Measurements from ENCODE around the gene GALNT16. TPM values are rescaled to one million over a fixed set of nuclear protein-coding genes. Genes with fewer than 3 reads are reported as not detected.

GALNT16 gene
- total RNA-seq, 2 experiments from 2014 or later = 0.09 TPM; not detected in 1

DNA sequence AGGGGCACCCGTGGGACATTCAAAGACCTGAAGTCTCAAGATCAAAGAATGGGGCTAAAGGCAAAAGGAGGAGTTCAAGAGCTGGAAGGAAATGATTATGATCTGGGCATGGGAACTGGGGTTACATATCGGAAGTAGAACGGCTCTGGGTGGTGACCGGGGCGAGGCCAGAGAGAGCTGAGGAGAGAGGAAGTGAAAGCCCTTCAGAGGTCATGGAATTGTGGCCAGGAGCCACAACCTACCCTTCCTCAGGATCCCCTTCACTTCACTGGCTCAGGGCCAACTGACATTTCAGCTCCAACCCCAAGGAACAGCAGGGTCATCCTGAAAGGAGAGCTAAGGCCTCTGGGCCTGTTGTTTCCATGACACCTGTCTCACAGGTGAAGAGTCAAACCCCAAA, 57.8 kb downstream of the GALNT16 start:
- TF ChIP-seq, protein P1, sequence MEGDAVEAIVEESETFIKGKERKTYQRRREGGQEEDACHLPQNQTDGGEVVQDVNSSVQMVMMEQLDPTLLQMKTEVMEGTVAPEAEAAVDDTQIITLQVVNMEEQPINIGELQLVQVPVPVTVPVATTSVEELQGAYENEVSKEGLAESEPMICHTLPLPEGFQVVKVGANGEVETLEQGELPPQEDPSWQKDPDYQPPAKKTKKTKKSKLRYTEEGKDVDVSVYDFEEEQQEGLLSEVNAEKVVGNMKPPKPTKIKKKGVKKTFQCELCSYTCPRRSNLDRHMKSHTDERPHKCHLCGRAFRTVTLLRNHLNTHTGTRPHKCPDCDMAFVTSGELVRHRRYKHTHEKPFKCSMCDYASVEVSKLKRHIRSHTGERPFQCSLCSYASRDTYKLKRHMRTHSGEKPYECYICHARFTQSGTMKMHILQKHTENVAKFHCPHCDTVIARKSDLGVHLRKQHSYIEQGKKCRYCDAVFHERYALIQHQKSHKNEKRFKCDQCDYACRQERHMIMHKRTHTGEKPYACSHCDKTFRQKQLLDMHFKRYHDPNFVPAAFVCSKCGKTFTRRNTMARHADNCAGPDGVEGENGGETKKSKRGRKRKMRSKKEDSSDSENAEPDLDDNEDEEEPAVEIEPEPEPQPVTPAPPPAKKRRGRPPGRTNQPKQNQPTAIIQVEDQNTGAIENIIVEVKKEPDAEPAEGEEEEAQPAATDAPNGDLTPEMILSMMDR (conservative IDR thresholded peaks at IDR 0.05; ENCODE audit: low read length) = no peak
- TF ChIP-seq EZH2phosphoT487 (IDR thresholded peaks at IDR 0.05; ENCODE audit: borderline replicate concordance, low read depth, low read length) = no peak
- Histone ChIP-seq H2AFZ (ENCODE audit: low read length) (no peak overlapping the region; the same call in 1 of the 2 replicates), H3K9me2 (ENCODE audit: insufficient read depth, low read length) (no peaks in the 10 kb centered on the region), H3K27ac (ENCODE audit: low read depth, low read length, poor library complexity, severe bottlenecking) (no peak overlapping the region), H3K4me3 (ENCODE audit: low read depth, low read length, poor library complexity, severe bottlenecking) (no peak overlapping the region), H4K20me1 (ENCODE audit: insufficient read depth, low read length) (no peaks in the 10 kb centered on the region), H3K9me3 (ENCODE audit: low read length) (no peaks in the 10 kb centered on the region), H3K36me3 (ENCODE audit: insufficient read depth, low read length) (no peaks in the 10 kb centered on the region), H3K79me2 (ENCODE audit: insufficient read depth, low read depth, low read length) (no peaks in the 10 kb centered on the region), H3K4me1 (ENCODE audit: insufficient read depth, low read length, poor library complexity, severe bottlenecking) (peaks cover 18% of the 10 kb centered on the region), H3K4me2 (ENCODE audit: low read length) (peak overlapping the region; percentile 43)
- DNase-seq (ENCODE audit: low spot score) = peak; percentile 9
- intact Hi-C loops (cut with micrococcal nuclease; ENCODE audit: unreplicated experiment) = no loop called here
- POLR2A ChIA-PET = no interaction called here
- no TSS peak for BruUV-seq (replicated peaks)
- CTCF ChIA-PET (ENCODE audit: unreplicated experiment) = no interaction called here

- intact Hi-C loops (cut with micrococcal nuclease; ENCODE audit: unreplicated experiment) = no loop called here
- Histone ChIP-seq H3K4me1 (ENCODE audit: insufficient read depth, low read length, poor library complexity, severe bottlenecking) (peaks cover 18% of the 10 kb centered on the region), H3K9me3 (ENCODE audit: low read length) (no peaks in the 10 kb centered on the region), H3K4me3 (ENCODE audit: low read depth, low read length, poor library complexity, severe bottlenecking) (no peak overlapping the region), H3K36me3 (ENCODE audit: insufficient read depth, low read length) (no peaks in the 10 kb centered on the region), H3K27ac (ENCODE audit: low read depth, low read length, poor library complexity, severe bottlenecking) (no peak overlapping the region), H3K79me2 (ENCODE audit: insufficient read depth, low read depth, low read length) (no peaks in the 10 kb centered on the region), H3K4me2 (ENCODE audit: low read length) (peak overlapping the region; percentile 43), H3K9me2 (ENCODE audit: insufficient read depth, low read length) (no peaks in the 10 kb centered on the region), H2AFZ (ENCODE audit: low read length) (no peak overlapping the region; the same call in 1 of the 2 replicates), H4K20me1 (ENCODE audit: insufficient read depth, low read length) (no peaks in the 10 kb centered on the region)
- CTCF ChIA-PET (ENCODE audit: unreplicated experiment) = no interaction called here
- DNase-seq (ENCODE audit: low spot score) = peak; percentile 78
- BruUV-seq (replicated peaks) = no TSS peak
- no peak for TF ChIP-seq EZH2phosphoT487 (IDR thresholded peaks at IDR 0.05; ENCODE audit: borderline replicate concordance, low read depth, low read length)
- TF ChIP-seq, protein P1 (conservative IDR thresholded peaks at IDR 0.05; ENCODE audit: low read length) = peak; percentile 55
- POLR2A ChIA-PET = no interaction called here
These were observed 58.3 kb downstream of the GALNT16 start for GRCh38 chr14:69318241-69318640.

DNA sequence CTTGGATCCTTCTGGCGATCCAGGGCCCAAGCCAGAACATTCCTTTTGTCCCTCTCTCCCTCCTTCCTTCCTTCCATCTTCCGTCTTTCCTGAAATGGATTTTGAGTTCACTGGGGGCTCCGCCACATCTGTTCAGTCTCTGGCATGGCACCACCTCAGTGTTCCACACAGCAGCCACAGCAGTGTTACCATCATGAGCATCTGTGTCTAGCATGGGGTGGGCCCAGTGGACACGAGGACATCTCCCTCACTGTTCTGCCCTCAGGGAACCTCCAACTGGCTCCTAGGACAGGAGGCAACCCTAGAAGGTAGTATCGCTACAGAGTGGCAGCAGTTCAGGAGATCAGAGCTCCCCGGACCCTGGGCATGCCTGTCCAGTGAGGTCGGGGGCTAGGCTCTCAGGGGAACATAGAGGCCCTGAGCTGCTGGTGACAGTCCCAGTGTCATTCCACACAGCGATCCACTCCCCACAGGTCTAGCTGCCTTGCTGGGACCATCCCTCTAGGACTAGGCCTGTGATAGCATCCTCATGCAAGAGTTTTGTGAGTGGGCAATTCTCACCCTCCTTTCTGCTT, 59.0 kb downstream of the GALNT16 start:
- intact Hi-C loops (cut with micrococcal nuclease; ENCODE audit: unreplicated experiment) = no loop called here
- no TSS peak for BruUV-seq (replicated peaks)
- POLR2A ChIA-PET = no interaction called here
- Histone ChIP-seq H3K4me1 (ENCODE audit: insufficient read depth, low read length, poor library complexity, severe bottlenecking) (peaks cover 18% of the 10 kb centered on the region), H4K20me1 (ENCODE audit: insufficient read depth, low read length) (no peaks in the 10 kb centered on the region), H3K79me2 (ENCODE audit: insufficient read depth, low read depth, low read length) (no peaks in the 10 kb centered on the region), H3K9me2 (ENCODE audit: insufficient read depth, low read length) (no peaks in the 10 kb centered on the region), H2AFZ (ENCODE audit: low read length) (no peak overlapping the region), H3K4me2 (ENCODE audit: low read length) (peak overlapping the region; percentile 32; the same call in 1 of the 2 replicates), H3K4me3 (ENCODE audit: low read depth, low read length, poor library complexity, severe bottlenecking) (no peak overlapping the region), H3K36me3 (ENCODE audit: insufficient read depth, low read length) (no peaks in the 10 kb centered on the region), H3K27ac (ENCODE audit: low read depth, low read length, poor library complexity, severe bottlenecking) (no peak overlapping the region), H3K9me3 (ENCODE audit: low read length) (no peaks in the 10 kb centered on the region)
- no peak for TF ChIP-seq EZH2phosphoT487 (IDR thresholded peaks at IDR 0.05; ENCODE audit: borderline replicate concordance, low read depth, low read length)
- TF ChIP-seq, protein P1 (conservative IDR thresholded peaks at IDR 0.05; ENCODE audit: low read length) = no peak
- DNase-seq (ENCODE audit: low spot score) = no peak
- CTCF ChIA-PET (ENCODE audit: unreplicated experiment) = no interaction called here

Data from OCI-LY7 (cell line).